Stomach (tissue), 9 donors: ENCODE results near the gene SSUH2. TPM values are rescaled to one million over a fixed set of nuclear protein-coding genes. Genes with fewer than 3 reads are reported as not detected.

Experiments used
- DNase-seq, 2 donors: peaks; one replicate each; pipeline versions ENCODE4 v3.0.0 to v3.0.0-alpha.2; 2013 to 2019
- H3K27ac ChIP-seq, 5 donors: fragments of 200-600 bp in 4 of 5; sonication (generic) in 4 of 5; one replicate each; pipeline ENCODE4 v1.5.1; 2013 to 2019; ENCODE audit warnings: mild to moderate bottlenecking in 1 of 5, moderate library complexity in 1 of 5
- H3K27me3 ChIP-seq, 3 donors: fragments of 200-600 bp; sonication (generic); one replicate each; pipeline ENCODE4 v1.5.1; 2017 to 2019; ENCODE audit warnings: mixed run types in 1 of 3
- H3K36me3 ChIP-seq, 4 donors: fragments of 200-600 bp; sonication (generic); 1 replicate in 3 of 4; 2 replicates in 1 of 4; pipeline ENCODE4 v1.5.1; 2016 to 2019
- H3K4me1 ChIP-seq, 4 donors: fragments of 200-600 bp; sonication (generic); one replicate each; pipeline ENCODE4 v1.5.1; 2016 to 2019
- H3K4me3 ChIP-seq, 4 donors: fragments of 200-600 bp; sonication (generic) in 3 of 4; one replicate each; pipeline ENCODE4 v1.5.1; 2016 to 2019; ENCODE audit warnings: mild to moderate bottlenecking in 1 of 4
- H3K9me3 ChIP-seq, 4 donors: fragments of 200-600 bp; sonication (generic); one replicate each; pipeline ENCODE4 v1.5.1; 2016 to 2019
- CTCF ChIP-seq, 7 experiments: fragments of 450-650 bp in 4 of 7; fragments of 200-600 bp in 3 of 7; sonication (generic) in 3 of 7; IDR thresholded peaks; one replicate each; pipeline ENCODE4 v1.5.1; 2016 to 2019; ENCODE audit warnings: antibody characterized with exemption in 7 of 7, control low read depth in 2 of 7, mild to moderate bottlenecking in 1 of 7
- EP300 ChIP-seq: sonication (generic); formaldehyde crosslinking; IDR thresholded peaks from one replicate; pipeline ENCODE4 v1.6.1; 2017; ENCODE audit warnings: antibody characterized with exemption
- POLR2A ChIP-seq, 4 donors: fragments of 450-650 bp; IDR thresholded peaks; one replicate each; pipeline ENCODE4 v1.6.1; 2016; ENCODE audit warnings: antibody characterized with exemption in 4 of 4, control low read depth in 2 of 4, mild to moderate bottlenecking in 1 of 4, moderate library complexity in 1 of 4
- POLR2AphosphoS5 ChIP-seq, 3 donors: sonication (generic); formaldehyde crosslinking; IDR thresholded peaks; one replicate each; pipeline ENCODE4 v1.6.1; 2016; ENCODE audit warnings: antibody characterized with exemption in 3 of 3
- WGBS, 5 donors: extraction: QIAGEN DNeasy Blood & Tissue Kit in 3 of 5; methylation state at CpG; one replicate each; pipeline versions ENCODE4 v1.1.5 to v1.1.7; 2013 to 2018; 5-methylcytosine and 5-hydroxymethylcytosine counted together
- intact Hi-C: fragments of 100-400 bp; cut with DNase I; formaldehyde crosslinking; loops from one replicate; pipeline ENCODE4 v1.15.1; 2023; ENCODE audit warnings: low total_unique reads
- polyA plus RNA-seq, 3 donors: library from polyadenylated mRNA; stranded (reverse); fragments of 200-250 nt; gene quantifications; one replicate each; pipeline ENCODE4 v1.2.3, GENCODE V29; 2013
- total RNA-seq, 5 donors: library from RNA; depleted of rRNA; stranded (reverse); fragments of >200 nt; gene quantifications; one replicate each; pipeline versions ENCODE4 v1.1.0 to v1.2.3, GENCODE V29; 2014 to 2016
- donor health status: healthy with polysubstance abuse.
- donor health status: Bipolar disorder and iron deficiency.
- donor health status: healthy.

The SSUH2 gene
- total and polyA plus RNA-seq, 8 donors = 0.35 to 6.3 (median 1.0) TPM; not detected in 2

DNA sequence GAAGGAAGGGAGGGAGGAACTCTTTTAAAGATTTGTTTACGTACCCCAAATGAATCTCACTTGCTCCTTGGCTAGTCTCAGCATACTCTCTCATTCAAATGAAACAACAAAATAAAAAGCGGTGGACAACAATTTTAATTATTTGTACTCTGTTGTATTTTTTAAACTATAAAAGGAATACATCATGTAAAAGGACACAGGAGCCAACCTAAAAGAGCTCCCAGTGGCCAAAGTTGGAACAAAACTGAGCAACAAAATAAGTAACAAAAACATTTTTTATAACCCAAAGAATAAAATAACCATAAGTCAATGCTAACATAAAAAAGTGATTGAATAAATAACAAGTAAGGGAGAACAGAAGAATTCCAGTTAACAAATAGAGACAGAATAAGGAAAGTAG lies 24.4 kb upstream of the SSUH2 start:
- TF ChIP-seq POLR2A (IDR thresholded peaks at IDR 0.05) = no peak
- no peak for TF ChIP-seq EP300
- TF ChIP-seq POLR2AphosphoS5 (IDR thresholded peaks at IDR 0.05) = no peak
- TF ChIP-seq CTCF (IDR thresholded peaks at IDR 0.05) = no peak
- 77 to 91% (median 79%) methylated on average over 2 of the region's 2 CpGs for WGBS, 5 donors

GRCh38 chr3:8668216-8668615 lies 23.6 kb upstream of the SSUH2 start:
- Histone ChIP-seq H3K4me1 (no peaks in the 10 kb centered on the region), H3K27ac (no peak overlapping the region), H3K4me3 (no peak overlapping the region), H3K9me3 (no peaks in the 10 kb centered on the region), H3K27me3 (no peaks in the 10 kb centered on the region), H3K36me3 (no peaks in the 10 kb centered on the region)
- intact Hi-C loops = no loop called here
- TF ChIP-seq EP300 (no peak), POLR2A (IDR thresholded peaks at IDR 0.05) (no peak), POLR2AphosphoS5 (IDR thresholded peaks at IDR 0.05) (no peak), CTCF (IDR thresholded peaks at IDR 0.05) (no peak)
- DNase-seq = no peak

More for the DNA sequence above, 24.4 kb upstream of the SSUH2 start:
- no peak for DNase-seq
- no peak overlapping the region for H3K27ac ChIP-seq
- H3K36me3 ChIP-seq = no peaks in the 10 kb centered on the region
- no peaks in the 10 kb centered on the region for H3K9me3 ChIP-seq
- intact Hi-C loops = no loop called here
- H3K4me1 ChIP-seq = no peaks in the 10 kb centered on the region
- no peaks in the 10 kb centered on the region for H3K27me3 ChIP-seq
- H3K4me3 ChIP-seq = no peak overlapping the region

DNA sequence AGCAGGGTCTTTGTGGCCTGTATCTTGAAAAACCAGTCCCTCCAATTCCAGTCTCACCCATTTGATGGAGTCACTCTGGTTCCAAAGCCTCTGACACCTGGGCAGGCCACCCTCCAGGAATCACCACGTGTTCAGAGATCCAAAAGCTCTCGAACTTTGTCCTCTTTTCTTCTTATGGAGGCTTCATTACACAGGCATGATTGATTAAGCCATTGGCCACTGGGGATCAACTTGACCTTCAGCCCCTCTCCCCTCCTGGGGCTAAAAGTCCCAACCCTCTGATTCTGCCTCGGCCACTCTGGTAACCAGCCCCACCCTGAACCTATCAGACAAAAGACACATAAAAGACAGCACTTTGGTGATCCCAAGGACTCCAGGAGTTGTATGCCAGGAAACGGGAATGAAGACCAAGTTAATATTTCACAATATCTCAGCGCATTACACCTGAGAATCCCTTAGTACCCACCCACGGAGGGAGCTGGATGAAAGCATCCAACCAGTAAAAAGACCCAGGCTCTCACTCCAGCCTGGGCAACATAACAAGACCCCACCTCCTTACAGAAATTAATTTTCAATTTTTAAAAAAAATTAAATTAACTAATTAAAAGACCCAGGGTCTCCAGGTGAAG lies 23.0 kb upstream of the SSUH2 start:
- Histone ChIP-seq H3K4me1 (no peaks in the 10 kb centered on the region), H3K9me3 (no peaks in the 10 kb centered on the region), H3K27ac (no peak overlapping the region), H3K27me3 (no peaks in the 10 kb centered on the region), H3K4me3 (no peak overlapping the region), H3K36me3 (no peaks in the 10 kb centered on the region)
- TF ChIP-seq POLR2A (IDR thresholded peaks at IDR 0.05) = no peak
- TF ChIP-seq CTCF (IDR thresholded peaks at IDR 0.05) = no peak
- no peak for TF ChIP-seq POLR2AphosphoS5 (IDR thresholded peaks at IDR 0.05)
- TF ChIP-seq EP300 = no peak
- WGBS, 5 donors = 75 to 83% (median 78%) methylated on average over 6 of the region's 6 CpGs
- intact Hi-C loops = no loop called here
- no peak for DNase-seq

DNA sequence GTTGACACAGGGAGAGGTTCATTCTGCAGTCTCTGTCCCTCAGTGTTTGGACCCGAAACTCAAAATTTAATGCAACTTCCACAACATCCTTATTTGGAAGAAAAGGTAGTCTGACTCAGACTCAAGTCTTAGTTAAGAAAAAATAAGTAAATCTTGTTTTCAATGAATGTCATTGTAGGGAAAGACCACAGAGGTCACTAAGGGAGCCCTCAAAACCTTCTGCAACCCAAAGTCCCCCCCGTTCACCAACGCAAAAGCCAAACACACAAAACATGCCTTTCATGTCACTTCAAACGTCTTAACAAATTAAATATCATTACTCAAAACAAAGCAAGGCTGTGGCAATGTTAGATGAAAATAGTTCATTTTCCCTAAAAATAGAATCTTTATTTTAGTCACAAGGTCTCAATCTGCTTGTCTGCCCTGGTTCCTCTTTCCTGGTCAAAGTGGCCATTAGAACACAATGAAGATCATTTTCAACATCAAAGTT lies 20.9 kb upstream of the SSUH2 start:
- Histone ChIP-seq H3K27ac (no peak overlapping the region), H3K36me3 (no peaks in the 10 kb centered on the region), H3K4me3 (no peak overlapping the region), H3K4me1 (peaks cover 0 to 8% (median 6%) of the 10 kb centered on the region in 4 donors), H3K27me3 (no peaks in the 10 kb centered on the region), H3K9me3 (no peaks in the 10 kb centered on the region)
- 49 to 72% (median 63%) methylated on average over 4 of the region's 4 CpGs for WGBS, 5 donors
- intact Hi-C loops = no loop called here
- TF ChIP-seq POLR2AphosphoS5 (IDR thresholded peaks at IDR 0.05) (no peak), EP300 (no peak), POLR2A (IDR thresholded peaks at IDR 0.05) (no peak), CTCF (IDR thresholded peaks at IDR 0.05) (no peak)
- no peak for DNase-seq
